Middle frontal gyrus (tissue), 1 donor: ENCODE results near the gene HDAC10.

Experiments
- DNase-seq: peaks from one replicate; pipeline ENCODE4 v3.0.0-alpha.2; 2015; ENCODE audit warnings: low spot score; ENCODE audit errors: extremely low spot score

Gene HDAC10

DNA sequence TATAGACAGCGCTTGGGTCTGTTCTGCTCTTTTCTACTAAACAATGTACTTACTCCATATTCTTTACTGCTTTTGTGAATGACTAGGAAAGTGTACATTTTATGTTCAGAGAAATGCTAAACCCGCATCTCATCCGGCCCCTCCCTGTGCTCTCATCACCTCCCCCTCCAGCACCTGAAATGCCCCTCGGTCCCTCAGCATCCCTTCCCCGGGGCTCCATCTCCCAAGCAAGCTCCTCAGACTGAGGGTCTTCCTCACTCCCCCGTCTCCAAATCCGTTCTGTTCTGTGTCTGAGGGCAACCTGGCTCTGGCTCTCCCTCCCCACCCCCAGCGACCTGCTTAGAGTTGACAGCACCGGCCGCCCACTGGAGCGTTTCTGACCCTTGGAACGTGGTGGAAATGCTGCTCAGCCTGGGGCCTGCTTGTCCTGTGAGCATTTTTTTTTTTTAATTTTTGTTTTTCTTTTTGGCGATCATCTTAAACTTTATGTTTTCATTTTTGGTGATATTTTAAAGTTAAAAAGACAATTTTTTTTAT is 48.9 kb downstream of the HDAC10 start:
- no peak for DNase-seq

DNA sequence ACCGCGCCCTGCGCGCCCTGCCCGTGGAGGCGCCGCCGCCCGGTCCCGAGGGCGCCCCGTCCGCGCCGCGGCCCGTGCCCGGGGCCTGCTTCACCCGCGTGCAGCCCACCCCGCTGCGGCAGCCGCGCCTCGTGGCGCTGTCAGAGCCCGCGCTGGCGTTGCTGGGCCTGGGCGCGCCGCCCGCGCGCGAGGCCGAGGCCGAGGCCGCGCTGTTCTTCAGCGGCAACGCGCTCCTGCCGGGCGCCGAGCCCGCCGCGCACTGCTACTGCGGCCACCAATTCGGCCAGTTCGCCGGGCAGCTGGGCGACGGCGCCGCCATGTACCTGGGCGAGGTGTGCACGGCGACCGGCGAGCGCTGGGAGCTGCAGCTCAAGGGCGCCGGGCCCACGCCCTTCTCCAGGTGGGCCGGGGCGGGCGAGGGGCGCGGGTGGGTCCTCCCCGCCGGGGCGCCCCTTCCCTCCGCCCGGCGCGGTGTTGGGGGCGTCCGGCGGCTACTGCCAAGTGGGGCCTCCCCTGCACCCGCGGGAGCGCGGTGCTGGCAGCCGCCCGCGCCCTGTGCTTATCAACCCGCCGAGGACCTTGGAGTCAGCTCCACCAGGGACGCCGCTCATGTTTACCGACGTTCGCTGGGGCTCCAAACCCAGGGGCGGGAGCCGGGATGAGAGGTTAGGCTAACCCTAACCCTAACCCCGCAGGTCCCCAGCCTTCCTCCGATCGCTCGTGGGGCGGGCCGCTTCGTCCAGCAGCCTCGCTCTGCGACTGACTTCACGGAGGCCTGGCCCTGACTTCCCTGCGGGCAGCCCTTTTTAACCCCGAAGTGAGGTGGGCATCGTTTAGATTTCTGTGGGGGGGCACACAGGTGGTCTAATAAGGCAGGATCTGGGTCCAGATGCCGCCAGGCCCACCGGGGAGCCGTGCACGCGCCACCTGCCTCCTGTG is 49.6 kb downstream of the HDAC10 start:
- DNase-seq, result no peak

DNA sequence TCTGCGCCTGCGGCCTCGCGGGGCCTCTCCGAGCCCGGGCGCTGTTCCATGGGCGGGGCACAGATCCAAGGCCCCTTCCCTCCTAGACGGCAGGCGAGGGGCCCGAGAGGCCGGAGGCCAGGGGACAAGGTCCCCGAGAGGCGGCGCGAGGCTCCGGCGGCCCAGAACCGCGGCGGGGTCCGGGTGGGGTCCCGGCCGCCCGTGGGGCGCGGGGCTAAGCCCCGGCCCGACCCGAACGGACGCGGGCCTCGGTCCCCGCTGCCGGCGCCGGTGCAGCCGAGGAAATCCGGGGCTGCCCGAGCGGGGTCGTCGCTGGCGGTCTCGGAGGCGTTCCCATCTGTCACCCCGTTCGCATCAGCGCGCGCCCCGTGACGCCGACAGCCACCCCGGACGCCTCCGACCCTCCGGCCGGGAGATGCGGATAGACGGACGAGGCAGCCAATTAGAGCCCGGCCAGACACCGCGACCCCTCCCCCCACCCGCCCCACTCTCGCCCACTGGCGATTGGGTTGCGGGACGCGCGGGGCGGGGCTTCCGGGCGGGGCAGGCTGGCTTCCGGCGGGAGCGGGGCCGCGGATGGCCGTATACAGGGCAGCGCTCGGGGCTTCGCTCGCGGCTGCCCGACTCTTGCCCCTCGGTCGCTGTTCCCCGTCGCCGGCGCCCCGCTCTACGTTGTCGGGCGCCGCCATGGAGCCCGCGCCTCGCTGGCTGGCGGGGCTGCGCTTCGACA is 50.4 kb downstream of the HDAC10 start, which contains the start of gene SELENOO:
Gene SELENOO, plus strand, starts transcription at position 551 of the 730 bp plus-strand sequence. Its CDS starts 26 bp downstream, at position 577.
- peak; percentile 83 for DNase-seq

DNA sequence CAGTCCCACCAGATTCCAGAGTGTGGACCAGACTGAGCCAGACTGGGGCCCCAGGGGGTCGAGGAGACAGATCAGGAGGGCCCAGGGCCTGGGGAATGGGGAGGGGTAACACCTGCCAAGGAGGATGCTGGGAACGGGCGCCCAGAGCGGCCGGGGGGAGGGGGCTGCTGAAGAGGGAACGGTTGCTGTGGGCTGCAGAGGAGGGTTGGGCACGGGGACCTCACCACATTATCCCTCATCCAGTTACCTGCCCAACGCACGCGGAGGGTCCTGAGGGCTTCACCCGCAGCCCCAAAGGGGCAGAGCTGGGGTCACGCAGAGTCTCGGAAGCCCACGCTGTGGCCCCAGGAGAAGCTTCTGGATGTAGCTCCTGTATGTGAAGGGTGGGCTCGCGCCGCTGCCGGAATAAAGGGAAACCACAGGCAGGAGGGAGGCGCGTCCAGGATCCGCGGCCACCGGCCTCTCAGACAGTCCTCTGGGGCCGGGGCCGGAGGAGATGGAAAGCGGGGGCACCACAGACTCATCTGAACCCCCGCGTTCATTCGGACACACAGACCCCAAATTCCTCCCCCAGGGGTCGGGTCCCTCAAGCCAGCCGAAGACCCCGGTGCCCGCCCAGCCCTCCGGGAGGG is 51.1 kb downstream of the HDAC10 start:
- DNase-seq, result no peak

DNA sequence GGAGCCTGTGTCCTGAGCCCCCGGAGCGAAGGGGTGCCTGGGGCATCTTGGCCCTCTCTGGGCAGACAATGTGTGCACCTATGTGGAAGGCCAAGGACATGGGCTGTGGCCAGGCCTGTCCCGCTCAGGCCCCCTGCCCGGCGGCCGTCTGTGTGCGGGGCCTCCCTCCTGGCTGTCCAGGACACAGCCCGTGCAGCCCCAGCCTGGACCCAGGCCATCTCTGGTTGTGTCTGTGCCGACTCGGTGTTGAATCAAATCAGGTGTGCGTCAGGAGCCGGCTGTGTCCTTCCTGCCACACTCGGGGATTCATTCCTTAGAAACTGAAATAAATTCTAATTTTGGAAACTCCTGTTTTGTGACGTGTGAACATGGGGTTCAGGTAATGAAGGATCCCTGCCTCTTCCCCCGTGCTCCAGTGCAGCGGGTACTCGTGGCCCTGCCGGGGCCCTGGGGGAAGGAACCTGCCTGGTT is 51.8 kb downstream of the HDAC10 start:
- no peak for DNase-seq

DNA sequence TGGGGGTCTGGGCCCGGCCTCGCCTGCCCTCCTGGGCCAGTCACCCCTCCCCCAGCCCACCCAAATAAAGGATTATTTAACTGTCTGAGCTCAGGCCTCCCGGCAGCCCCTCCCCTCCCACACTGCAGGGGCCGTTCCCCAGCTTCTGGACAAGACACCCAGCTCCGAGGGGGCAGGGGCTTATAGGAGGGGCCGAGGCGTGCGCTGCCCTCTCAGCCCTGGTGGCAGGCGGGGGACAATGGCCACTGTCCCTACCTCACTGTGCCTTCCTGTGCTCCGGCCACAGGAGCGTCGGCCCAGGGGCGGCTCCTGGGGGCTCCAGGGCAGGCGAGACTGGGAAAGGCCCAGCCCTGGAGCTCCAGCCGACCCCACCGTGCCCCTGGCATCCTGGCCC is 52.4 kb downstream of the HDAC10 start:
- DNase-seq, result no peak

DNA sequence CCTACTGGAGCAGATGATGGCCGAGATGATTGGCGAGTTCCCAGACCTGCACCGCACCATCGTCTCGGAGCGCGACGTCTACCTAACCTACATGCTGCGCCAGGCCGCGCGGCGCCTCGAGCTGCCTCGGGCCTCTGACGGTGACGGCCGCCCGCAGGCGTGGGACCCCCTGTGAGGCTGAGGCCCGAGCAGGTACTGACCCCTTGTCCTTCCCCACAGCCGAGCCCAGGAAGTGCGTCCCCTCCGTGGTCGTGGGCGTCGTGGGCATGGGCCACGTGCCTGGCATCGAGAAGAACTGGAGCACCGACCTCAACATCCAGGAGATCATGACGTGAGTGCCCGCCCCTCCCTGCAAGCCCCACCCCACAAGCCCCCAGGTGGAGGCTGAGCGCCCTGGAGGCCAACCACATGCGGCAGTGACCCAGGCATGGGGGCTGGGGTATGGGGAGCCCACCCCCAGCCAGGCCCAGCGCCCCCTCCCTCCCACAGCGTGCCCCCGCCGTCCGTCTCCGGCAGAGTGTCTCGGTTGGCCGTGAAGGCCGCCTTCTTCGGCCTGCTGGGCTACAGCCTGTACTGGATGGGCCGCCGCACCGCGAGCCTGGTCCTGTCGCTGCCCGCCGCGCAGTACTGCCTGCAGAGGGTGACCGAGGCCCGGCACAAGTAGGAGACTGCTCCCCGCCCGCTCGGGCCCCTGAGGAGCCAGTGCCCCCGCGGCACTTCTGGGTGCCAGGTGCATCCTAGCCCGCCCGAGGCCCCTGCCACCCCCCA is 53.0 kb downstream of the HDAC10 start:
- DNase-seq, result no peak

DNA sequence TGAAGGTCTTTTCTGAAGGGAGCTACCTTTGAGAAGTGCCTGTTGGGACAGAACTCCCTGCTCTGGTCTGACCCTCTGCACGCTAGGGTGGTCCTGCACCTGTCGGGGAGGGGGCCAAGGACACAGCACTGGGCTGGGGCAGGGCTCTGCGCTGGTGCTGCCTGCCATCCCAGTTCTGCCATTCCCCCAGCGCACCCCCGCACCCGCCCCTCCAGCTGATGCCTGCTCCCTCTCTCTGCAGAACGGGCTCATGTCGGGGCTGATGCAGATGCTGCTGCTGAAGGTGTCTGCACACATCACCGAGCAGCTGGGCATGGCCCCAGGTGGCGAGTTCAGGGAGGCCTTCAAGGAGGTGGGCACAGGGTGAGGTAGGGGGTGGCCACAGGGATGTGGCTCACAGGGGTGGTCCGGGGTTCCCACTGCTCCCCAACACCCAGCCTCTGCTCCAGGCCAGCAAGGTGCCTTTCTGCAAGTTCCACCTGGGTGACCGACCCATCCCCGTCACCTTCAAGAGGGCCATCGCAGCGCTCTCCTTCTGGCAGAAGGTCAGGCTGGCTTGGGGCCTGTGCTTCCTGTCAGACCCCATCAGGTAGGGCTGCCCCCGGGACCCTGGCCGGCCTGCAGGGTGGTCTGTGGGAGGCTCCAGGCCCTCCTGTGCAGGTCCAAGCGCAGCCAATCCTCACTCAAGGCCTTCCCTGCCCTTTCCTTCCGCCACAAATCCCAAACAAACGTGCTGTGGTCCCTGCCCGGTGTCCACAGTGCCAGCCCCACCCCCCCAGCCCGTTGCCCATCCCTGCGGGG is 53.9 kb downstream of the HDAC10 start:
- DNase-seq, result no peak

DNA sequence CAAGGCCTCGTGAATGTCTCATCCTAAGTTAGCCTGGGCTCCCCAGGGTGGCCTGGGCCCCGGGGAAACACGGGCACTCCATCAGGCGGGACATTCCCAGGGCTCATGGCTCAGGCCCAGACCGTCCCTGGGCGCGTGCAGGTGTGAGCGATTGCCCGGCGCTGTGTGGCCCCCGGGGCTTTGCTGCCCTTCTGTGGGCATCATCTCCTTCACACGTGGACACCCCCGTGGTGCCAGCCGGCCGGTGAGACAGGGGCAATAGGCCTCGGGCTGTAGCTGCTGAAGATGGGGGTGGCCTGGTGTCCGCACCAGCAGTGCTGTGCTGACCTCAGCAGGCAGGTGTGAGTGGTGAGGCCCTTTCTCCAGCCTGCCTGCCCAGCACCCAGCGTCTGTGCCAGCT is 54.8 kb downstream of the HDAC10 start:
- no peak for DNase-seq
